Kidney (tissue), 22 donors: Measurements from ENCODE around the gene EIF5A. TPM values are rescaled to one million over a fixed set of nuclear protein-coding genes. Genes with fewer than 3 reads are reported as not detected.

ENCODE experiments used
- DNase-seq, 5 donors: peaks; one replicate each; pipeline ENCODE4 v3.0.0-alpha.2; 2013 to 2020
- FAIRE-seq: peaks from 2 replicates; lab custom pipeline; 2012; peaks lifted over from hg19 to GRCh38; lab: Jason Lieb, UNC
- H3K27ac ChIP-seq, 2 donors: one replicate each; pipeline ENCODE4 v1.7.0; 2013; ENCODE audit warnings: low read depth in 2 of 2, low read length in 2 of 2, inconsistent platforms in 1 of 2
- H3K27me3 ChIP-seq: one replicate; pipeline ENCODE4 v1.7.1; 2013; ENCODE audit warnings: low read length, inconsistent platforms; ENCODE audit not compliant: control insufficient read depth, insufficient read depth
- H3K36me3 ChIP-seq, 3 donors: one replicate each; pipeline versions ENCODE4 v1.7.0 to v1.7.1; 2013; ENCODE audit warnings: low read length in 3 of 3, control low read depth in 1 of 3, inconsistent platforms in 1 of 3; ENCODE audit not compliant: insufficient read depth in 3 of 3, control insufficient read depth in 2 of 3
- H3K4me1 ChIP-seq, 3 donors: one replicate each; pipeline versions ENCODE4 v1.7.0 to v1.7.1; 2013; ENCODE audit warnings: low read length in 3 of 3, inconsistent platforms in 1 of 3, low read depth in 1 of 3; ENCODE audit not compliant: control insufficient read depth in 2 of 3, insufficient read depth in 2 of 3
- H3K4me3 ChIP-seq, 3 donors: one replicate each; pipeline versions ENCODE4 v1.7.0 to v1.8.1; 2013; ENCODE audit warnings: low read length in 3 of 3, control low read depth in 1 of 3, inconsistent platforms in 1 of 3
- H3K9ac ChIP-seq, 3 donors: one replicate each; pipeline versions ENCODE4 v1.7.0 to v1.7.1; 2013; ENCODE audit warnings: low read length in 3 of 3, control low read depth in 1 of 3, inconsistent platforms in 1 of 3
- H3K9me3 ChIP-seq, 3 donors: one replicate each; pipeline versions ENCODE4 v1.7.0 to v1.7.1; 2013; ENCODE audit warnings: low read length in 3 of 3, control low read depth in 1 of 3, inconsistent platforms in 1 of 3; ENCODE audit not compliant: control insufficient read depth in 2 of 3, insufficient read depth in 1 of 3
- intact Hi-C: fragments of 100-400 bp; cut with DNase I; formaldehyde crosslinking; loops from one replicate; pipeline ENCODE4 v1.11.1; 2022
- long read RNA-seq, 10 donors: library from polyadenylated mRNA in 1 of 10; unstranded in 1 of 10; transcript quantifications; one replicate each; pipeline ENCODE4 v2.0.0 and lab custom pipeline, GENCODE V29; 2021 to 2026
- polyA plus RNA-seq: library from polyadenylated mRNA; stranded (reverse); fragments of 350-450 nt; fragmentation: Illumina TruSeq; extraction: RNeasy Lipid Tissue Mini Kit (QIAGEN cat#74804); gene quantifications from one replicate; pipeline ENCODE4 v1.2.3, GENCODE V29; 2014; ENCODE audit warnings: low read depth, low replicate concordance; ENCODE audit not compliant: insufficient read depth
- total RNA-seq: library from RNA; stranded (reverse); fragmentation: NEBNext Ultra II Directional; extraction: Animal tissue kit (Norgen Biotek cat#: 25700); gene quantifications from one replicate; pipeline ENCODE4 v1.2.1, GENCODE V29; 2021
- TF ChIP-seq, protein P1 (sequence below): IDR thresholded peaks from 3 replicates; pipeline ENCODE4 v1.5.1; 2012; ENCODE audit warnings: mild to moderate bottlenecking, moderate library complexity, borderline replicate concordance; ENCODE audit not compliant: insufficient read depth; ENCODE audit errors: extremely low read depth
- donor health status: control.
- donor health status: control.
- donor health status: control.
- donor health status: control.
- donor health status: control.
- donor health status: DM: yes; HTN: yes; CAD: no.
- donor health status: Normal renal cell carcinoma (clear cell type).

The EIF5A gene
- total RNA-seq, result 306 TPM
- polyA plus RNA-seq, result 434 TPM
- long read RNA-seq, donor 1, transcript EIF5A-202 (6 exons, 1,511 nt), result major isoform, 136 of 359 reads
- long read RNA-seq, donor 1, transcript EIF5A-205 (6 exons, 1,271 nt), result minor isoform, 5 of 359 reads
- long read RNA-seq, donor 1, partial matches to known transcripts, result 210 of 359 reads
- long read RNA-seq, donor 1, other reads (novel, unspliced or antisense), result 5 of 359 reads
- long read RNA-seq, donor 2, transcript EIF5A-201 (6 exons, 1,256 nt), result minor isoform, 7 of 162 reads
- long read RNA-seq, donor 2, transcript EIF5A-202 (6 exons, 1,511 nt), result major isoform, 140 of 162 reads
- long read RNA-seq, donor 2, partial matches to known transcripts, result 7 of 162 reads
- long read RNA-seq, donor 2, other reads (novel, unspliced or antisense), result 0 of 162 reads
- long read RNA-seq, donor 3, transcript EIF5A-205 (6 exons, 1,271 nt), result minor isoform, 7 of 139 reads
- long read RNA-seq, donor 3, transcript EIF5A-202 (6 exons, 1,511 nt), result major isoform, 115 of 139 reads
- long read RNA-seq, donor 3, partial matches to known transcripts, result 12 of 139 reads
- long read RNA-seq, donor 3, other reads (novel, unspliced or antisense), result 0 of 139 reads
- long read RNA-seq, donor 4, transcript EIF5A-202 (6 exons, 1,511 nt), result major isoform, 118 of 435 reads
- long read RNA-seq, donor 4, transcript EIF5A-205 (6 exons, 1,271 nt), result minor isoform, 9 of 435 reads
- long read RNA-seq, donor 4, partial matches to known transcripts, result 258 of 435 reads
- long read RNA-seq, donor 4, other reads (novel, unspliced or antisense), result 46 of 435 reads
- long read RNA-seq, donor 5, transcript EIF5A-202 (6 exons, 1,511 nt), result major isoform, 11 of 12 reads
- long read RNA-seq, donor 5, partial matches to known transcripts, result 0 of 12 reads
- long read RNA-seq, donor 5, other reads (novel, unspliced or antisense), result 0 of 12 reads
- long read RNA-seq, donor 6, transcript EIF5A-202 (6 exons, 1,511 nt), result major isoform, 68 of 81 reads
- long read RNA-seq, donor 6, partial matches to known transcripts, result 5 of 81 reads
- long read RNA-seq, donor 6, other reads (novel, unspliced or antisense), result 0 of 81 reads
- long read RNA-seq, donor 7, transcript EIF5A-202 (6 exons, 1,511 nt), result major isoform, 248 of 309 reads
- long read RNA-seq, donor 7, transcript EIF5A-205 (6 exons, 1,271 nt), result minor isoform, 9 of 309 reads
- long read RNA-seq, donor 7, partial matches to known transcripts, result 43 of 309 reads
- long read RNA-seq, donor 7, other reads (novel, unspliced or antisense), result 8 of 309 reads
- long read RNA-seq, donor 8, transcript EIF5A-202 (6 exons, 1,511 nt), result major isoform, 146 of 362 reads
- long read RNA-seq, donor 8, partial matches to known transcripts, result 207 of 362 reads
- long read RNA-seq, donor 8, other reads (novel, unspliced or antisense), result 0 of 362 reads
- long read RNA-seq, donor 9, transcript EIF5A-202 (6 exons, 1,511 nt), result major isoform, 66 of 75 reads
- long read RNA-seq, donor 9, partial matches to known transcripts, result 5 of 75 reads
- long read RNA-seq, donor 9, other reads (novel, unspliced or antisense), result 0 of 75 reads
- long read RNA-seq, donor 10, transcript EIF5A-202 (6 exons, 1,511 nt), result major isoform, 89 of 638 reads
- long read RNA-seq, donor 10, partial matches to known transcripts, result 501 of 638 reads
- long read RNA-seq, donor 10, other reads (novel, unspliced or antisense), result 40 of 638 reads

DNA sequence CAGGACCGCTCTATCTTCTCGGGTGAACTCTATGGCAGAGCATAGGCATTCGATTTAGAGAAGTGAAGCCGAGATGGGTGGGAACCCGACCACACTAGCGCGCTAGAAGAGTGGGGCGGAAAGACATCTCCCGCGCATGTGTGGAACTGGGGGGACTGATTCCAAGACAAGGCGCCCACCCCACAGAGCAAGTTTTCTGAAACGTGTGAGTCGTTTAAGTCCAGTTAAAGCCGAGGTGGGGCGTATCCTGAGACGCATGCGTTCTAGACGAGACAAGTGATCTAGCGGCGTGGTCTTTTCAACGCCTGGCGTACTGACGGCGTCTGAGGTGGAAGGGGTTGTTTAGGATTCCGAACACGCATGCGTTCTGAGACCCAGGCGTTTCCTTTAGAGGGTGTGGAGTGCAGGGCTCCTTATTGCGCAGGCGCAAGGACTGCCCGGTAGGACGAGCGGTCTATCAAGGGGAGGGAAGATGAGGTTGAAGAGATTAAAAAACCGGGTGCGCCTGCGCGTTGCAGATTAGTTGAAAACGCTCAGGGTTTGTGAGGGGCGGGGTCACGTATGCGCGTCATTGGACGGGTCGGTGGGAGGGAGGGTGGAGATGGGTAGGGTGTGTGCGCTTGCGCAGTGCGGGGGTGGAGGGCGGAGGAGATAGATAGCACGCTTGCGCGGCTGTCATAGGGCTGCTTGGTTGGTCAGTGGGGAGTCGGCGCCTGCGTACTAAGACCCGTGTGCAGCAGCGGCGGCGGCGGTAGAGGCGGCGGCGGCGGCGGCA, at the start of gene EIF5A:
Gene EIF5A, plus strand, starts transcription at position 718 of the 775 bp plus-strand sequence. CDS start 2,008 bp downstream, outside the sequence.
- peak within 1 kb of the TSS; percentile 73 to 94 (median 92) for H3K9ac ChIP-seq
- no peaks in the 10 kb centered on the region for H3K9me3 ChIP-seq
- peaks cover 0 to 9% (median 0%) of the 10 kb centered on the region in 3 donors for H3K4me1 ChIP-seq
- H3K36me3 ChIP-seq, result peaks cover 7 to 23% (median 23%) of the 10 kb centered on the region in 3 donors
- H3K27ac ChIP-seq, result peak within 1 kb of the TSS; percentile 98
- peak; percentile 44 for FAIRE-seq
- H3K27me3 ChIP-seq, result no peaks in the 10 kb centered on the region
- TF ChIP-seq, protein P1, sequence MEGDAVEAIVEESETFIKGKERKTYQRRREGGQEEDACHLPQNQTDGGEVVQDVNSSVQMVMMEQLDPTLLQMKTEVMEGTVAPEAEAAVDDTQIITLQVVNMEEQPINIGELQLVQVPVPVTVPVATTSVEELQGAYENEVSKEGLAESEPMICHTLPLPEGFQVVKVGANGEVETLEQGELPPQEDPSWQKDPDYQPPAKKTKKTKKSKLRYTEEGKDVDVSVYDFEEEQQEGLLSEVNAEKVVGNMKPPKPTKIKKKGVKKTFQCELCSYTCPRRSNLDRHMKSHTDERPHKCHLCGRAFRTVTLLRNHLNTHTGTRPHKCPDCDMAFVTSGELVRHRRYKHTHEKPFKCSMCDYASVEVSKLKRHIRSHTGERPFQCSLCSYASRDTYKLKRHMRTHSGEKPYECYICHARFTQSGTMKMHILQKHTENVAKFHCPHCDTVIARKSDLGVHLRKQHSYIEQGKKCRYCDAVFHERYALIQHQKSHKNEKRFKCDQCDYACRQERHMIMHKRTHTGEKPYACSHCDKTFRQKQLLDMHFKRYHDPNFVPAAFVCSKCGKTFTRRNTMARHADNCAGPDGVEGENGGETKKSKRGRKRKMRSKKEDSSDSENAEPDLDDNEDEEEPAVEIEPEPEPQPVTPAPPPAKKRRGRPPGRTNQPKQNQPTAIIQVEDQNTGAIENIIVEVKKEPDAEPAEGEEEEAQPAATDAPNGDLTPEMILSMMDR, result no peak
- peak within 1 kb of the TSS; percentile 80 to 95 (median 91) for H3K4me3 ChIP-seq
- peak; percentile 100 for DNase-seq
- intact Hi-C loops, result no loop called here

DNA sequence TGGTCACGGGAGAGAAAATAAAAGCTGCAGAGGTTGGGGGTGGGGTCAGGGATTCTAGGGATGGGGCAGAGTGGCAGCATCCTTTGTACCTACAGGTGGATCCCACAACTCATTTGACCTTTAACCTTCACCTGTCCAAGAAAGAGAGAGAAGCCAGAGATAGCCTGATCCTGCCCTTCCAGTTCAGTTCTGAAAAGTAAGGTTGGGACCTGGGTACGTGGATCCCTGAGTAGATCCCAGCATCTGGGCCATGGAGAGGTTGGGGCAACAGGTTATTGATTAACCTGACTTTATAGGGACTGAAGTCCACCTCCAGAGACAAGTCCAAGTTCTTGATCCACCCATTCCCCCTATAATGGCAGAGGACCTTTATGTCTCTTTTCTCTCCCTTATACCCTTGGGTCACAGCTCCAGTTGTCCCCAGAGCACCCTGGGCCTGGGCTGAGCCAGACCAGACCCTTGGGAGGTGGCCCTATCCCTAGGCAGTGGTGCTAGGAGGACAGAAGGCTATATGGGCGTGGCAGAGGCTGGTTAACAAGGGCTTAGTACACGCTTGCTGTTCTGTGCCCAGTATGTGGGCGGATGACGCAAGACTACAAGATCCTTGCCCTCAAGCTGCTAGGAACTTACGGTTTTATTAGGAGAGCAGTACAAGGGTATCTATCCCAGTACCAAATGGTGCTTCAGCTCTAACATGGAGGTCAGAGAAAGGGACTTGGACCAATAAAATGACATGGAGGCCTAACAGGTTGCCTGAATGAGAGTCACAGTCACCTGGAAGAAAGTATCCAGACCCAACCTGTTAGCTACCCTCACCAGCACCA, 48.5 kb upstream of the EIF5A start:
- FAIRE-seq, result no peak
- no peak overlapping the region for H3K9ac ChIP-seq
- TF ChIP-seq, protein P1, result no peak
- peaks cover 0 to 19% (median 7%) of the 10 kb centered on the region in 3 donors for H3K36me3 ChIP-seq
- H3K4me1 ChIP-seq, result peaks cover 0 to 21% (median 3%) of the 10 kb centered on the region in 3 donors
- DNase-seq, result no peak
- H3K27ac ChIP-seq, result peak overlapping the region; percentile 66 to 76
- peak overlapping the region in 1 of 3 donors; percentile 26 for H3K4me3 ChIP-seq
- H3K9me3 ChIP-seq, result no peaks in the 10 kb centered on the region
- H3K27me3 ChIP-seq, result no peaks in the 10 kb centered on the region
- intact Hi-C loops, result no loop called here
